ENCODE results near the gene DCLRE1B.
"Not testable (repeated sequence)": the region's sequence is repeated elsewhere in the genome, so short reads cannot be mapped to it uniquely, and the experiment has no call there.

Gene DCLRE1B

GRCh38 chr1:113948151-113948550 is 43.0 kb downstream of the DCLRE1B start:
- DNase-seq (ENCODE audit: low read depth) = not testable (repeated sequence)

- DNase-seq (ENCODE audit: low read depth) = no peak
These were observed 43.9 kb downstream of the DCLRE1B start for GRCh38 chr1:113949007-113949406.

- no peak for DNase-seq (ENCODE audit: low read depth)
These were observed 45.8 kb downstream of the DCLRE1B start for GRCh38 chr1:113950908-113951307.

GRCh38 chr1:113951719-113952118 is 46.6 kb downstream of the DCLRE1B start:
- no peak for DNase-seq (ENCODE audit: low read depth)

GRCh38 chr1:113957984-113958383 is 52.9 kb downstream of the DCLRE1B start:
- DNase-seq (ENCODE audit: low read depth) = no peak

GRCh38 chr1:113958691-113959090 is 53.6 kb downstream of the DCLRE1B start:
- no peak for DNase-seq (ENCODE audit: low read depth)

GRCh38 chr1:113963281-113963906 is 58.3 kb downstream of the DCLRE1B start:
- DNase-seq (ENCODE audit: low read depth) = no peak

Measured in fibroblast of the conjunctiva (primary cell).